Parathyroid adenoma (tissue), 2 donors: ENCODE measurements around the gene EVL.

Experiments used
- H2AFZ ChIP-seq: fragments of 300-600 bp; sonication (generic); one replicate; pipeline ENCODE4 v1.7.0; 2017; ENCODE audit warnings: antibody characterized with exemption, mild to moderate bottlenecking
- H3K27ac ChIP-seq: fragments of 300-600 bp; sonication (generic); one replicate; pipeline ENCODE4 v1.7.0; 2017
- H3K27me3 ChIP-seq: fragments of 300-600 bp; sonication (generic); one replicate; pipeline ENCODE4 v1.7.0; 2017; ENCODE audit warnings: low read length; ENCODE audit not compliant: control insufficient read depth, insufficient read depth
- H3K36me3 ChIP-seq: fragments of 300-600 bp; sonication (generic); one replicate; pipeline ENCODE4 v1.7.0; 2017; ENCODE audit warnings: low read length; ENCODE audit not compliant: control insufficient read depth, insufficient read depth
- H3K4me1 ChIP-seq: fragments of 300-600 bp; sonication (generic); one replicate; pipeline ENCODE4 v1.7.0; 2017; ENCODE audit warnings: control low read depth
- H3K4me2 ChIP-seq: fragments of 300-600 bp; sonication (generic); one replicate; pipeline ENCODE4 v1.7.0; 2017; ENCODE audit warnings: low read length
- H3K4me3 ChIP-seq: fragments of 300-600 bp; sonication (generic); one replicate; pipeline ENCODE4 v1.7.0; 2017; ENCODE audit warnings: low read depth, low read length
- H3K79me2 ChIP-seq: fragments of 300-600 bp; sonication (generic); one replicate; pipeline ENCODE4 v1.7.0; 2017; ENCODE audit warnings: control low read depth
- H3K9ac ChIP-seq: fragments of 300-600 bp; sonication (generic); one replicate; pipeline ENCODE4 v1.7.0; 2017; ENCODE audit warnings: mild to moderate bottlenecking
- H3K9me3 ChIP-seq: fragments of 300-600 bp; sonication (generic); one replicate; pipeline ENCODE4 v1.7.0; 2017; ENCODE audit warnings: low read length; ENCODE audit not compliant: control insufficient read depth
- TF ChIP-seq, protein P1 (sequence below): fragments of 300-600 bp; sonication (generic); IDR thresholded peaks from one replicate; pipeline ENCODE4 v1.7.0; 2017; ENCODE audit warnings: antibody characterized with exemption, mild to moderate bottlenecking
- donor health status: primary hyperparathyroidism.

Gene EVL

DNA sequence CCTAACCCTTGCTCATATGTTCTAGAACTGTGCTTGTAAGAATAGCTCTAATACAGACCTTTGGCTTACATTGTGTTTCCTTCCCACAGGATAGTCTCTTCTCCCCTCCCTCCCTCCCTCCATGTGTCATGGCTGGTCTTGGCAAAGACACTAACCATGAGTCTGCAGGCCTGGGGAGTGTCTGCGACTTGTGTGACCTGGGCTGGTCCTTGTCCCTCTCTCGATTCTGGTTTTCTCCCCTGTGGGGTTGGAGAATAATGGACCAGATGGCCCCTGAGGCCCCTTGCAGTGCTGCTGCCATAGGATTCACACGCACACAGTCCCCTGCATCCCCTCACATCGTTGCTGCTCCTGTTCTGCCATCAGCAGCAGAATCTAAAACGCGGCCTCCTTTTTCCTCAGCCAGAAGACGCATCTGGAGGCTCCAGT, 64.0 kb downstream of the EVL start:
- H3K79me2 ChIP-seq: no peaks in the 10 kb centered on the region
- H3K4me2 ChIP-seq: no peak overlapping the region
- no peaks in the 10 kb centered on the region for H3K4me1 ChIP-seq
- no peak overlapping the region for H3K4me3 ChIP-seq
- H2AFZ ChIP-seq: no peak overlapping the region
- H3K9me3 ChIP-seq: no peaks in the 10 kb centered on the region
- H3K36me3 ChIP-seq: no peaks in the 10 kb centered on the region
- TF ChIP-seq, protein P1, sequence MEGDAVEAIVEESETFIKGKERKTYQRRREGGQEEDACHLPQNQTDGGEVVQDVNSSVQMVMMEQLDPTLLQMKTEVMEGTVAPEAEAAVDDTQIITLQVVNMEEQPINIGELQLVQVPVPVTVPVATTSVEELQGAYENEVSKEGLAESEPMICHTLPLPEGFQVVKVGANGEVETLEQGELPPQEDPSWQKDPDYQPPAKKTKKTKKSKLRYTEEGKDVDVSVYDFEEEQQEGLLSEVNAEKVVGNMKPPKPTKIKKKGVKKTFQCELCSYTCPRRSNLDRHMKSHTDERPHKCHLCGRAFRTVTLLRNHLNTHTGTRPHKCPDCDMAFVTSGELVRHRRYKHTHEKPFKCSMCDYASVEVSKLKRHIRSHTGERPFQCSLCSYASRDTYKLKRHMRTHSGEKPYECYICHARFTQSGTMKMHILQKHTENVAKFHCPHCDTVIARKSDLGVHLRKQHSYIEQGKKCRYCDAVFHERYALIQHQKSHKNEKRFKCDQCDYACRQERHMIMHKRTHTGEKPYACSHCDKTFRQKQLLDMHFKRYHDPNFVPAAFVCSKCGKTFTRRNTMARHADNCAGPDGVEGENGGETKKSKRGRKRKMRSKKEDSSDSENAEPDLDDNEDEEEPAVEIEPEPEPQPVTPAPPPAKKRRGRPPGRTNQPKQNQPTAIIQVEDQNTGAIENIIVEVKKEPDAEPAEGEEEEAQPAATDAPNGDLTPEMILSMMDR: no peak
- H3K27ac ChIP-seq: no peak overlapping the region
- H3K9ac ChIP-seq: no peak overlapping the region
- no peaks in the 10 kb centered on the region for H3K27me3 ChIP-seq

DNA sequence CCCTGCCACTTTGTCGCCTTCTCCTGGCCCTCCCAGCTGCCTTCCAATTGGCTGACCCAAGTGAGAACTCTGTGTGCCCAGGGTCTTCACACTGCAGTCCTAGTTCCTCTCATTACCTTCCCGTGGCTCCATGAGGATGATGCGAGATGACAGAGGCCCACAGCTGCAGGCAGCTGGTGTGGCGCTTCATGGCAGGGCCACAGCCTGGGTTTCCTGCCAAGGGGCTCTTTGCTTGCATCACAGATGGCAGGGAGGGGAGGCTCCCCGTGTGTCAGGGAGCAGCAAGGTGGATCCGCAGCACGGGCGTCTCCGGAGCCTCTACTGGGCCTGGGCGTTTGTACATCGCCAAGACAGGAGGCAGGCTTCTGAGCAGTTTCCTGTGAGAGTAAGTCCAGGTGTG, 65.3 kb downstream of the EVL start:
- H3K36me3 ChIP-seq: no peaks in the 10 kb centered on the region
- H3K9me3 ChIP-seq: no peaks in the 10 kb centered on the region
- TF ChIP-seq, protein P1: no peak
- no peak overlapping the region for H2AFZ ChIP-seq
- no peaks in the 10 kb centered on the region for H3K27me3 ChIP-seq
- H3K27ac ChIP-seq: no peak overlapping the region
- no peak overlapping the region for H3K9ac ChIP-seq
- no peaks in the 10 kb centered on the region for H3K4me1 ChIP-seq
- H3K4me2 ChIP-seq: no peak overlapping the region
- H3K4me3 ChIP-seq: no peak overlapping the region
- no peaks in the 10 kb centered on the region for H3K79me2 ChIP-seq

DNA sequence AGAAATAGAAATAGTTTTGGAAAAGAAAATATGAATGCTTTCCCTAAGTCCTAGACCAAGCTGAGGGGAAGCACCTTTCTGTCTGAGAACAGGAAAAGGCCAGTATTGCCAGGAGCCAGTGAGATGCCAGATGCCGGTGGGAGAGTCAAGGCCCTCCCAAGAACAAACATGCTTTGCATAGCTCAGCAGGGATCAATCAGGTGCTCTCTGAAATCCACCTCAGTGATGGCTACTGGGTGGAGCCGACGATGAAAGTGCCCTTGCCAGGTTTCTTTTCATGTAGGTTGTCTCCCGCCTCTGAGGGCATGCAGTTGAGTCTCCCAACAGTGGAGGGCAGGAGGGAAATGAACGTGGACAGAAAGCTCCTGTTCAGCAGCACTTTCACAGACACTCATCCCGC, 66.0 kb downstream of the EVL start:
- Histone ChIP-seq H3K27ac (no peak overlapping the region), H3K4me1 (no peaks in the 10 kb centered on the region), H3K27me3 (no peaks in the 10 kb centered on the region), H3K36me3 (no peaks in the 10 kb centered on the region), H3K4me3 (no peak overlapping the region), H3K9ac (no peak overlapping the region), H3K9me3 (no peaks in the 10 kb centered on the region), H3K4me2 (no peak overlapping the region), H3K79me2 (no peaks in the 10 kb centered on the region), H2AFZ (no peak overlapping the region)
- TF ChIP-seq, protein P1: no peak

DNA sequence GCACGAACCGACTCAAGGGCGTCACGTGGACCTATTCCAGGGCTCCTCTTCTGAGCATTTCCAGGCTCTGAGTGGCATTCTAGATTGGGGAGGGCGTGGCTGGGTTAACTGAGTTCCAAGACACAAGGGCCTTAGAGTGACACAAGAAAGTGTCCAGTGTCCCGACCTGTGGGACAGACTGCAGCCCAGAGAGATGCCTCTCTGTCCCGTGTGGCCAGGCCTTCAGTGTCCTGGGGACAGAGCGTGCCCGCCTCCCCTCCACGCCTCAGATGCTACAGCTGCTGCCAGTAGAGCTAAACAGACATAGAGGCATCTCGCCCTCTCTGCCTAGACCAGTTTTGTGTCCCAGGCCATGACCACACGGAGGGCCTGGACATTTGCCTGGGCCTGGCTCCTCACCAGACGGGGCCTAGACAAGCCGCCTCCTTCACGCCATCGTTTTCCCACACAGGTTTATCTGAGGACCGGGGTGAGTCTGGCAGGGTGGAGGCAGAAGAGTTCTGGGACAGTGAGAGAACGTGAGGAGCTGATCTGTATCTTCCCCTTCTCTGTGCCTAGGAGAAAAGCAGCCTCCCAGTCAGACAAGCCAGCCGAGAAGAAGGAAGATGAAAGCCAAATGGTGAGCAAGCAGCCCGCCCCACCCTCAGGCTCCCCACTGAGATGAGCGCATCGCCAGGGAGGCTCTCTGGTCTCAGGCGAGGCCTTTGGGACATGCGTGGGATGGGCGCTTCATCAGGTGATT, 67.1 kb downstream of the EVL start:
- Histone ChIP-seq H3K4me2 (no peak overlapping the region), H3K27me3 (no peaks in the 10 kb centered on the region), H3K36me3 (no peaks in the 10 kb centered on the region), H2AFZ (no peak overlapping the region), H3K4me1 (no peaks in the 10 kb centered on the region), H3K79me2 (no peaks in the 10 kb centered on the region), H3K9ac (no peak overlapping the region), H3K27ac (no peak overlapping the region), H3K9me3 (no peaks in the 10 kb centered on the region), H3K4me3 (no peak overlapping the region)
- TF ChIP-seq, protein P1: no peak
